ENCODE results near the gene CCDC167.

The CCDC167 gene

DNA sequence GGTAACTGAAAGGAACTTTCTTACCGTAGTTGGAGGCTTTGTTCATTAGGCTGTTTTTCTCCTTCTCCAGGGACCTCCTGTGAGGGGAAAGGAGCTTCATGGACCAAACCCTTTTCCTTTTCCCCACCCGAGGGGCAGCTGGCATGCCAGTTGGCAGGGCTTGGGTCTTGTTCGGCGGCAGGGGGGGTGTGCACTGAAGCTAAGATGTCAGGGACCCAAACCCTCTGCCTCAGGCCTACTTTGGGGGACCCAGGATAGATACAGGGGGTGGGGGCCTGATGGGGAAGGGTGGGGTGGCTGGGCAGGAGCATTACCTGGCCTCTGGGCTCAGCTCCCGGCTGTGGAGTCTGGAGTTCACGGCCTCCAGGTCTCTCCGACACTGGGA lies 14.9 kb downstream of the CCDC167 start:
- peaks cover 56% of the 10 kb centered on the region for H3K4me1 Mint-ChIP-seq
- no peak overlapping the region for H3K4me3 Mint-ChIP-seq
- peaks cover 12% of the 10 kb centered on the region for H3K36me3 Mint-ChIP-seq (ENCODE audit: low read depth)
- peaks cover 39% of the 10 kb centered on the region for H3K27me3 Mint-ChIP-seq (ENCODE audit: low read depth, poor library complexity)
- H3K27ac Mint-ChIP-seq: no peak overlapping the region
- H3K9me3 Mint-ChIP-seq: no peaks in the 10 kb centered on the region
- DNase-seq: no peak
- TF ChIP-seq, protein P1, sequence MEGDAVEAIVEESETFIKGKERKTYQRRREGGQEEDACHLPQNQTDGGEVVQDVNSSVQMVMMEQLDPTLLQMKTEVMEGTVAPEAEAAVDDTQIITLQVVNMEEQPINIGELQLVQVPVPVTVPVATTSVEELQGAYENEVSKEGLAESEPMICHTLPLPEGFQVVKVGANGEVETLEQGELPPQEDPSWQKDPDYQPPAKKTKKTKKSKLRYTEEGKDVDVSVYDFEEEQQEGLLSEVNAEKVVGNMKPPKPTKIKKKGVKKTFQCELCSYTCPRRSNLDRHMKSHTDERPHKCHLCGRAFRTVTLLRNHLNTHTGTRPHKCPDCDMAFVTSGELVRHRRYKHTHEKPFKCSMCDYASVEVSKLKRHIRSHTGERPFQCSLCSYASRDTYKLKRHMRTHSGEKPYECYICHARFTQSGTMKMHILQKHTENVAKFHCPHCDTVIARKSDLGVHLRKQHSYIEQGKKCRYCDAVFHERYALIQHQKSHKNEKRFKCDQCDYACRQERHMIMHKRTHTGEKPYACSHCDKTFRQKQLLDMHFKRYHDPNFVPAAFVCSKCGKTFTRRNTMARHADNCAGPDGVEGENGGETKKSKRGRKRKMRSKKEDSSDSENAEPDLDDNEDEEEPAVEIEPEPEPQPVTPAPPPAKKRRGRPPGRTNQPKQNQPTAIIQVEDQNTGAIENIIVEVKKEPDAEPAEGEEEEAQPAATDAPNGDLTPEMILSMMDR (IDR thresholded peaks at IDR 0.05): no peak

GRCh38 chr6:37483917-37484785 lies 15.5 kb downstream of the CCDC167 start:
- Mint-ChIP-seq H3K27me3 (ENCODE audit: low read depth, poor library complexity) (peaks cover 41% of the 10 kb centered on the region), H3K4me1 (peaks cover 52% of the 10 kb centered on the region), H3K27ac (no peak overlapping the region)

GRCh38 chr6:37483252-37483901 lies 16.3 kb downstream of the CCDC167 start:
- no peak overlapping the region for H3K27ac Mint-ChIP-seq
- no peak for DNase-seq
- peaks cover 50% of the 10 kb centered on the region for H3K4me1 Mint-ChIP-seq
- H3K9me3 Mint-ChIP-seq: no peaks in the 10 kb centered on the region
- H3K27me3 Mint-ChIP-seq (ENCODE audit: low read depth, poor library complexity): peaks cover 41% of the 10 kb centered on the region
- peaks cover 23% of the 10 kb centered on the region for H3K36me3 Mint-ChIP-seq (ENCODE audit: low read depth)
- TF ChIP-seq, protein P1 (IDR thresholded peaks at IDR 0.05): no peak
- H3K4me3 Mint-ChIP-seq: peak overlapping the region; percentile 57

More at GRCh38 chr6:37483917-37484785, 15.5 kb downstream of the CCDC167 start:
- Mint-ChIP-seq H3K4me3 (no peak overlapping the region), H3K36me3 (ENCODE audit: low read depth) (peaks cover 19% of the 10 kb centered on the region), H3K9me3 (no peaks in the 10 kb centered on the region)
- TF ChIP-seq, protein P1 (IDR thresholded peaks at IDR 0.05): peak; percentile 86
- peak; percentile 83 for DNase-seq

DNA sequence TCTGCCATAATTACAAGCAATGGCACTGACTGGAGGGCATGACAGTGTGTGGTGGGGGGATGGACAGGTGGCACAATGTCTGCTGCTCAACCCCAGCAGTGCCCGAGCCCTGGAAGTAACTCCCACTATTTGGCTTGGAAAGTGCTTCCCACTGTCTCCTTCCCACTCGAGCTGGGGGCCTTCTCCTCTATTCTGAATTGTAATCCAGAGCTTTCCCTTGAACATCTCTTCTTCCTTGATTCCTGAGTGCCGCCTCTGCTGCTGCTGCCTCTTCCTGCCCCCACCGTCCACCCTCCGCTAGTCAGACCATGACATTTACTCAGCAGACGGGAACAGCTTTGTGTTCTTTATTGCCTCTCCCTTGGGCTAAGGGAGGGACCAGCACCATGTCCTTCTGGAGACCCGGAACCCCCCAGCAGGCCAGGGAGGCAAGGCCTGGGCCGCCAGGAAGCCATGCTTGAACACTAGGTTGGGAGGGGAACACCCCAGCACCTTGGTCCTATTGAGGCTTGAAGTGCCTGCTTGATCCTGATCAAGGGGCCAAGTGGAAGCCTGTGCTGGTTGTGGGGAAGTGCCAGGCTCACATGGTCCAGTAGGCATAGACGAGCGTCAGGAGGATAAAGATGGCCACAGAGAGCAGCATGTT lies 17.0 kb downstream of the CCDC167 start:
- Mint-ChIP-seq H3K4me3 (peak overlapping the region; percentile 57), H3K9me3 (no peaks in the 10 kb centered on the region), H3K27me3 (ENCODE audit: low read depth, poor library complexity) (peaks cover 41% of the 10 kb centered on the region), H3K36me3 (ENCODE audit: low read depth) (peaks cover 22% of the 10 kb centered on the region), H3K27ac (peak overlapping the region; percentile 98), H3K4me1 (peaks cover 49% of the 10 kb centered on the region)
- DNase-seq: peak; percentile 36
- TF ChIP-seq, protein P1 (IDR thresholded peaks at IDR 0.05): no peak

DNA sequence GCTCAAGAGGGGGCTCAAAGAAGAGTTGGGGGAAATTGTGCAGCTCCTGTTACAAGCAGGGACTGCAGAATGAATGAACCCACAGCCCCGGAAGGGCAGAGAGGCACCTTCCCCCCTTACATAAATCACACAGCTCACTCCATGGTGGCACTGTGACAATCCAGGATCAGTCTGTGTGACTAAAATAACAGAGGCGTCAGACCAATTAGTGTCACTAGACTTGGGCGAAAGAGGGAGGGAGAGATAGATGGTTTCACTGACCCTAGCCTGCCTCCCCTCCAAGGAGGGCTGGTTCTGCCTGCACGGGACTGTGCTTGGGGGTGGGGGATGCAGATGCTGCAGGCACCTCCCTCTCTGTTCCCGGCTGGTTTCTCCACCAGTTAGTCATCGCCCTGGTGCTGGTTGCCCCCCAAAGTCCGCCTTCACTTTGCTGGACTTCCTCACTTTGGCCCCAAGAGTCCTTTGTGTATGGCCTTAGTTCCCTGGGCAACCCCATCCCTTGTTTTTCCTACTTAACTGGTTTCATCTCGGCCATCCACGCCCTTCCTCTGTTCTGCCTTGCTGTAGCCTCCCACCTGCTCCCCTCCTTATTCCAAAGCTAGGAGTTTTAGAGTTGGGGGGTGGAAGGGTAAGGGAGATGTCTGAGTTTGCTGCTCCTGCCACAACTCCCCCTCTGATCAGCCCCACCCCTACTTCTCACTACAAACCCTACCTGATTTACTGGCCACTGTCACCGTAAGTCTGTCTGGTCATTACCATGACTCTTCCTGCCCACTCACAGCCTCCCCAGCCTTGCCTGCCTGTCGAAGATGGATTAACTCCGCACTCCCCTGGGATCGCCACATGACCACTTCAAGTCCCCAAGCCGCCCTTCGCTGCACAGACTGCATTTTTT lies 17.7 kb downstream of the CCDC167 start:
- Mint-ChIP-seq H3K27ac (peak overlapping the region; percentile 98), H3K4me3 (peak overlapping the region; percentile 57), H3K4me1 (peaks cover 49% of the 10 kb centered on the region), H3K9me3 (no peaks in the 10 kb centered on the region), H3K27me3 (ENCODE audit: low read depth, poor library complexity) (peaks cover 46% of the 10 kb centered on the region), H3K36me3 (ENCODE audit: low read depth) (peaks cover 29% of the 10 kb centered on the region)
- peak; percentile 80 for DNase-seq
- TF ChIP-seq, protein P1 (IDR thresholded peaks at IDR 0.05): no peak

All from nephron progenitor cell (in vitro differentiated cells).